Natural killer cell (primary cell): ENCODE measurements around the gene SLC6A6. TPM values are rescaled to one million over a fixed set of nuclear protein-coding genes. Genes with fewer than 3 reads are reported as not detected.

Experiments
- ATAC-seq, 3 donors: fragments of 150-1000 bp in 2 of 3; fragments of 200-7000 bp in 1 of 3; cut with Tn5 transposase; 1 replicate in 1 of 3; 2 replicates in 2 of 3; pipeline ENCODE4 v1.10.0; 2021; ENCODE audit warnings: mild to moderate bottlenecking in 2 of 3, moderate library complexity in 2 of 3
- DNase-seq, 2 donors: peaks; one replicate each; pipeline versions ENCODE4 v3.0.0 to v3.0.0-alpha.2; 2013 to 2021; ENCODE audit warnings: mixed read lengths in 1 of 2
- H3K27ac ChIP-seq: one replicate; pipeline ENCODE4 v1.5.1; 2013; ENCODE audit warnings: mild to moderate bottlenecking, low read length
- H3K27me3 ChIP-seq: one replicate; pipeline ENCODE4 v1.6.1; 2013; ENCODE audit warnings: low read length; ENCODE audit not compliant: control insufficient read depth, insufficient read depth
- H3K36me3 ChIP-seq: one replicate; pipeline ENCODE4 v1.6.1; 2013; ENCODE audit warnings: low read length; ENCODE audit not compliant: control insufficient read depth, insufficient read depth
- H3K4me1 ChIP-seq: one replicate; pipeline ENCODE4 v1.6.1; 2013; ENCODE audit warnings: low read length; ENCODE audit not compliant: control insufficient read depth, insufficient read depth
- H3K4me3 ChIP-seq: one replicate; pipeline ENCODE4 v1.5.1; 2013; ENCODE audit warnings: low read length
- H3K9me3 ChIP-seq: one replicate; pipeline ENCODE4 v1.6.1; 2013; ENCODE audit warnings: low read length; ENCODE audit not compliant: control insufficient read depth, insufficient read depth
- H3K27ac Mint-ChIP-seq, 2 donors: one replicate each; pipeline ENCODE4 v1.8.0; 2022; ENCODE audit warnings: mild to moderate bottlenecking in 2 of 2, mixed read lengths in 2 of 2, moderate library complexity in 1 of 2
- H3K27me3 Mint-ChIP-seq, 2 donors: one replicate each; pipeline ENCODE4 v1.8.0; 2022; ENCODE audit warnings: low read depth in 2 of 2, mixed read lengths in 2 of 2
- H3K36me3 Mint-ChIP-seq: one replicate; pipeline ENCODE4 v1.8.0; 2022; ENCODE audit warnings: mixed read lengths
- H3K4me1 Mint-ChIP-seq, 2 donors: one replicate each; pipeline ENCODE4 v1.8.0; 2022; ENCODE audit warnings: mixed read lengths in 2 of 2
- H3K4me3 Mint-ChIP-seq: one replicate; pipeline ENCODE4 v1.8.0; 2022; ENCODE audit warnings: mild to moderate bottlenecking, moderate library complexity, mixed read lengths
- H3K9me3 Mint-ChIP-seq, 2 donors: one replicate each; pipeline ENCODE4 v1.8.0; 2022; ENCODE audit warnings: mixed read lengths in 2 of 2
- WGBS: methylation state at CpG from one replicate; pipeline ENCODE4 v1.1.7; 2013; ENCODE audit warnings: missing lambda C conversion rate; ENCODE audit not compliant: insufficient coverage; 5-methylcytosine and 5-hydroxymethylcytosine counted together
- intact Hi-C: fragments of 100-400 bp; cut with micrococcal nuclease; formaldehyde crosslinking; loops from one replicate; pipeline ENCODE4 v1.14.2; 2022
- total RNA-seq, 4 donors: library from RNA; stranded (reverse); fragments of 120-200 nt in 1 of 4; gene quantifications; one replicate each; pipeline versions ENCODE4 v1.2.3 to v1.2.4, GENCODE V29; 2013 to 2022
- TF ChIP-seq, protein P1 (sequence below): fragments of 200-600 bp; IDR thresholded peaks from one replicate; pipeline ENCODE4 v1.8.0; 2022; ENCODE audit warnings: antibody characterized with exemption

The SLC6A6 gene
- total RNA-seq, 3 donors from 2014 or later (not counting 1 experiment from before 2014, with no cell fraction given): 43.7 to 55.4 (median 50.1) TPM

GRCh38 chr3:14451844-14452739 is 49.7 kb downstream of the SLC6A6 start:
- no peaks in the 10 kb centered on the region for H3K4me1 ChIP-seq
- H3K4me3 ChIP-seq: no peak overlapping the region
- ATAC-seq: no peak
- no peak overlapping the region for H3K27ac Mint-ChIP-seq
- no peaks in the 10 kb centered on the region for H3K4me1 Mint-ChIP-seq
- no peak overlapping the region for H3K27ac ChIP-seq
- TF ChIP-seq, protein P1, sequence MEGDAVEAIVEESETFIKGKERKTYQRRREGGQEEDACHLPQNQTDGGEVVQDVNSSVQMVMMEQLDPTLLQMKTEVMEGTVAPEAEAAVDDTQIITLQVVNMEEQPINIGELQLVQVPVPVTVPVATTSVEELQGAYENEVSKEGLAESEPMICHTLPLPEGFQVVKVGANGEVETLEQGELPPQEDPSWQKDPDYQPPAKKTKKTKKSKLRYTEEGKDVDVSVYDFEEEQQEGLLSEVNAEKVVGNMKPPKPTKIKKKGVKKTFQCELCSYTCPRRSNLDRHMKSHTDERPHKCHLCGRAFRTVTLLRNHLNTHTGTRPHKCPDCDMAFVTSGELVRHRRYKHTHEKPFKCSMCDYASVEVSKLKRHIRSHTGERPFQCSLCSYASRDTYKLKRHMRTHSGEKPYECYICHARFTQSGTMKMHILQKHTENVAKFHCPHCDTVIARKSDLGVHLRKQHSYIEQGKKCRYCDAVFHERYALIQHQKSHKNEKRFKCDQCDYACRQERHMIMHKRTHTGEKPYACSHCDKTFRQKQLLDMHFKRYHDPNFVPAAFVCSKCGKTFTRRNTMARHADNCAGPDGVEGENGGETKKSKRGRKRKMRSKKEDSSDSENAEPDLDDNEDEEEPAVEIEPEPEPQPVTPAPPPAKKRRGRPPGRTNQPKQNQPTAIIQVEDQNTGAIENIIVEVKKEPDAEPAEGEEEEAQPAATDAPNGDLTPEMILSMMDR: no peak
- intact Hi-C loops: no loop called here
- H3K36me3 Mint-ChIP-seq: peaks cover 8% of the 10 kb centered on the region
- H3K27me3 ChIP-seq: no peaks in the 10 kb centered on the region
- no peaks in the 10 kb centered on the region for H3K27me3 Mint-ChIP-seq
- H3K9me3 ChIP-seq: no peaks in the 10 kb centered on the region
- no peak for DNase-seq
- no peaks in the 10 kb centered on the region for H3K9me3 Mint-ChIP-seq
- H3K36me3 ChIP-seq: peaks cover 38% of the 10 kb centered on the region
- WGBS: 93% methylated on average over 17 of the region's 17 CpGs
- H3K4me3 Mint-ChIP-seq: no peak overlapping the region

DNA sequence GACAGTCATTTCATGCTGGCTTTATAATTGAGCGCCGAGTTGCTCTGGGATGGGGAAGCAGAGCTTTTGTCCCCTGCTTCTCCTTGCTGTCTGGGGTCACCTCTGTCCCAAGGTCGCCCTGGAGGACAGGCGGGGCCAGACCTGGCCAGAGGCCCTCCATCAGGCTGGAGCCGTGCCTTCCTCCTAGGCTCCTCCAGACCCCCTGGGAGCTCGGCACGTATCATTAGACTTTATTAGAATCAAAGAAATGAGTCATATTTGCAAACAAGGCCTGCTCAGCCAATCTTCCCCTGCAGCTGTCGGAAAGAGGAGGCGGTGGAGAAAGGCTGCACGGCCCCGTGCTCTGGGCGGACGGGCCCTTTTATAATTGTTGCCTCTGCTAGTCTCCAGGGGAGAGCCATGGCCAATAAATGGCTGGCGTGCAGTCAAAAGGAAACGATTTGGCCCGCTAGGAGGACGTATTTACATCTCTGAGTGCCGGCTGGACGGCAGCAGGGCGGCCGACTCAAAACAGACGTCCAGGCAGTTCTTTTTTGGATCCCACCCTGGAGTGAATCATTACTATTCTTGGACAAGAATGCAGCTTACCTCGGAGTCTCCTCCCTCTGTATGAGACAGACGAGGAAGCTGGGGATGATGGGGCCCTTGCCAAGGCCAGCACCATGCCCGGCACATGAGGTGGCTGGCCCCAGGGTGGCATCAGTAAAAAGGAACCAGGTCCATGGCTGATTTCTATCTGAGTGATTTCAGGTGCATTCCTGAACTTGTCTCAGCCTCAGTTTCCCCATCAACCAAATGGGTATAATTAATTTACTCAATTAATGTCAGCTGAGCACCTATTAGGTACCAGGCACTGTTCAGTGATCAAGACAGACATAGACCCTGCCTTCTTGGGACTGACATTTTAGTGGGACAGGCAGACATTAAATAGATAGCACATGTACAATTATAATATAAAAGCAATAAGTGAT is 50.6 kb downstream of the SLC6A6 start:
- Histone ChIP-seq H3K36me3 (peaks cover 29% of the 10 kb centered on the region), H3K9me3 (no peaks in the 10 kb centered on the region), H3K4me3 (no peak overlapping the region), H3K27me3 (no peaks in the 10 kb centered on the region), H3K4me1 (no peaks in the 10 kb centered on the region), H3K27ac (no peak overlapping the region)
- WGBS: 94% methylated on average over 25 of the region's 25 CpGs
- no peak for ATAC-seq
- DNase-seq: no peak
- Mint-ChIP-seq H3K36me3 (peaks cover 8% of the 10 kb centered on the region), H3K4me3 (no peak overlapping the region), H3K4me1 (no peaks in the 10 kb centered on the region), H3K27me3 (no peaks in the 10 kb centered on the region), H3K9me3 (no peaks in the 10 kb centered on the region), H3K27ac (no peak overlapping the region)
- TF ChIP-seq, protein P1: no peak
- intact Hi-C loops: no loop called here

- H3K9me3 ChIP-seq: no peaks in the 10 kb centered on the region
- intact Hi-C loops: no loop called here
- Mint-ChIP-seq H3K4me3 (no peak overlapping the region), H3K36me3 (peaks cover 8% of the 10 kb centered on the region), H3K4me1 (no peaks in the 10 kb centered on the region), H3K27me3 (no peaks in the 10 kb centered on the region), H3K27ac (no peak overlapping the region), H3K9me3 (no peaks in the 10 kb centered on the region)
- 80% methylated on average over 22 of the region's 23 CpGs for WGBS
- peaks cover 19% of the 10 kb centered on the region for H3K36me3 ChIP-seq
- no peak overlapping the region for H3K27ac ChIP-seq
- TF ChIP-seq, protein P1: no peak
- no peaks in the 10 kb centered on the region for H3K4me1 ChIP-seq
- H3K4me3 ChIP-seq: no peak overlapping the region
- DNase-seq (no peak), ATAC-seq (no peak)
- no peaks in the 10 kb centered on the region for H3K27me3 ChIP-seq
Observed at GRCh38 chr3:14453876-14454638, 51.7 kb downstream of the SLC6A6 start.
